ENCODE results near the gene CLEC4E.

CLEC4E gene

DNA sequence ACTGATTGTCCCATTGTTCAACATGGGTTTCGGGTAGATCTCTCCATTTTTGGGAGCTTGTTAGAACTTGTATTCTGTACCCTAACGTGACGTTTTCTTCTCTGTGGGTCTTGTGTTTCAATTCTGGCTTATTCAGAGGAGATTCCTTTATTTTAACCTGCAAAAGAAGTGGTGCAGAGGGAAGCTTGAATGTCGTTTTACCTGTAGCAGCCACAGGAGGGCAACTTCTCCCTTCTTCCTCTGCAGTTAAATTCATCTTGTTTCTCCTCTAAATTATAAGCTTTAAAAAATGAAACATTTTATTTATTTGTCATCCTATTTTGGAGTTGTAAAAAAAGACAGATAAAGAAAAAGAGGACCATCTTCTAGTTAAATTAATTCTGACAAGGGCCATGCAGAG is 41.1 kb downstream of the CLEC4E start:
- TF ChIP-seq TAF1 (IDR thresholded peaks at IDR 0.05; ENCODE audit: low read depth) (no peak), YY1 (IDR thresholded peaks at IDR 0.05; ENCODE audit: low read depth) (no peak), RAD21 (IDR thresholded peaks at IDR 0.05; ENCODE audit: low read depth) (no peak; the same call in 1 of the 2 replicates), NFIC (IDR thresholded peaks at IDR 0.05) (no peak), FOXM1 (IDR thresholded peaks at IDR 0.05; ENCODE audit: borderline replicate concordance, low read depth) (no peak), CEBPB (IDR thresholded peaks at IDR 0.05) (no peak), EGR1 (IDR thresholded peaks at IDR 0.05) (no peak), USF1 (IDR thresholded peaks at IDR 0.05) (no peak), CREB1 (IDR thresholded peaks at IDR 0.05; ENCODE audit: low read depth) (no peak)
- TF ChIP-seq, protein P1, sequence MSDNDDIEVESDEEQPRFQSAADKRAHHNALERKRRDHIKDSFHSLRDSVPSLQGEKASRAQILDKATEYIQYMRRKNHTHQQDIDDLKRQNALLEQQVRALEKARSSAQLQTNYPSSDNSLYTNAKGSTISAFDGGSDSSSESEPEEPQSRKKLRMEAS (IDR thresholded peaks at IDR 0.05), result no peak

DNA sequence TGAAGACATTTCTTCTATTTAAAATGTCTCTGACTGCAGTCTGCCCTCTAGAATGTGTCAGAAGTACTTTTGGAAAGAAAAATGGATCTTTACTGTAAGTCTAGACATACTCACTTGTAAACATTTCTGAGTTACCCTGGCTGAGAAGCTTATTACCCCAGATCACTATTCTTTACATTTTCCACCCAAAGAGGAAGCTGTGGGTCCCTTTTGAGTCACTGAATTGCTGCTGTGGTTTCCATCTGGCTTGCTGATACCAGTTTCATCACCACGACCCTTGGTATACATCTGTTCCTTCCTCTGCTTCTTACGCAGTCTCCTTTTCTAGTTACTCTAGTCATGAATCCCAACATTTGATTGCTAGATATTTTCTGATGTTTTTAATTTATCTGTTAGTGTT is 47.6 kb downstream of the CLEC4E start:
- no peak for TF ChIP-seq EP300 (IDR thresholded peaks at IDR 0.05; ENCODE audit: borderline replicate concordance)
- no peak for TF ChIP-seq RAD21 (IDR thresholded peaks at IDR 0.05; ENCODE audit: low read depth)

DNA sequence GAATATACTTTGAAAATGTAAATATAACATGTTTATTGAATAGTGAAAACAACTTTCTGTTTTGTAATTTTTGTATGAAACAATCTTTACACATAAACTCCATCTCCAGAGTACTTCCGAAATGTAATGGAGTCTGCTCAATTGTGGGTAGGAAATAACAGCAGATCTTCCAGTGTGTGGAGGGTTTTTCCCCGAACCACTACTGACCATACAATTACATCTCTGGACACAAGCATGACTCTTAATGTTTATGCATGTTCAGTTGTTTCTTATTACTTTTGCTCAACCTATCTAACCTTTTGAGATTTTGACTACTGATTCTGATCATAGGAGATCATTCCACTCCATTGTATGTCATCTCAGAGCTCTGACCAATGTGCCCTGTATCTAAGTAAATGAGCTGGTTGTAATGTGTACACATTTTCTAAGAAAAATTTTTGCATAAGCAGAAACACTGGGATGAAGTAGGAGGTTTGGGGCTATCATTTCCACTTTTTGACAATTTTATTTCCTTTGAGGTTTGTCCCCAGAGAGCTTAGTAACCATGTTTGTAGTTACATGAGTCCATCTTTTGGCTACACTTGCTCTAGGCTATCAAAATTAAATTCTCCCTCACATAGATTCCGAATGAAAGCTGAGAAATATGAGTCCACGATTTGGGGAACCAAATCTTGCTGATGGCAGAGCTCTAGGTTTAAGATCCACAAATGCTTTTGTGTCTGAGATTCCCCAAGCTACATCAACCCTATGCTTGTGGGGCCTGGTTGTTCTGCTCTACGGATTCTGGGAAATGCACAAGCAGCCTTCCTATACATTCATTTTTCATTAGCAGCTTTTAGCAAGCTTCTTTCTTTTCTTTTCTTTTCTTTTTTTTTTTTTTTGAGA is 48.8 kb downstream of the CLEC4E start:
- TF ChIP-seq TAF1 (IDR thresholded peaks at IDR 0.05; ENCODE audit: low read depth) (no peak), EGR1 (IDR thresholded peaks at IDR 0.05) (no peak), USF1 (IDR thresholded peaks at IDR 0.05) (no peak), CEBPB (IDR thresholded peaks at IDR 0.05) (no peak), TCF12 (IDR thresholded peaks at IDR 0.05; ENCODE audit: low read depth) (no peak), RAD21 (IDR thresholded peaks at IDR 0.05; ENCODE audit: low read depth) (no peak), ZBTB7A (IDR thresholded peaks at IDR 0.05; ENCODE audit: low read depth) (no peak)
- TF ChIP-seq, protein P1 (IDR thresholded peaks at IDR 0.05), result no peak
- TF ChIP-seq, protein P2, sequence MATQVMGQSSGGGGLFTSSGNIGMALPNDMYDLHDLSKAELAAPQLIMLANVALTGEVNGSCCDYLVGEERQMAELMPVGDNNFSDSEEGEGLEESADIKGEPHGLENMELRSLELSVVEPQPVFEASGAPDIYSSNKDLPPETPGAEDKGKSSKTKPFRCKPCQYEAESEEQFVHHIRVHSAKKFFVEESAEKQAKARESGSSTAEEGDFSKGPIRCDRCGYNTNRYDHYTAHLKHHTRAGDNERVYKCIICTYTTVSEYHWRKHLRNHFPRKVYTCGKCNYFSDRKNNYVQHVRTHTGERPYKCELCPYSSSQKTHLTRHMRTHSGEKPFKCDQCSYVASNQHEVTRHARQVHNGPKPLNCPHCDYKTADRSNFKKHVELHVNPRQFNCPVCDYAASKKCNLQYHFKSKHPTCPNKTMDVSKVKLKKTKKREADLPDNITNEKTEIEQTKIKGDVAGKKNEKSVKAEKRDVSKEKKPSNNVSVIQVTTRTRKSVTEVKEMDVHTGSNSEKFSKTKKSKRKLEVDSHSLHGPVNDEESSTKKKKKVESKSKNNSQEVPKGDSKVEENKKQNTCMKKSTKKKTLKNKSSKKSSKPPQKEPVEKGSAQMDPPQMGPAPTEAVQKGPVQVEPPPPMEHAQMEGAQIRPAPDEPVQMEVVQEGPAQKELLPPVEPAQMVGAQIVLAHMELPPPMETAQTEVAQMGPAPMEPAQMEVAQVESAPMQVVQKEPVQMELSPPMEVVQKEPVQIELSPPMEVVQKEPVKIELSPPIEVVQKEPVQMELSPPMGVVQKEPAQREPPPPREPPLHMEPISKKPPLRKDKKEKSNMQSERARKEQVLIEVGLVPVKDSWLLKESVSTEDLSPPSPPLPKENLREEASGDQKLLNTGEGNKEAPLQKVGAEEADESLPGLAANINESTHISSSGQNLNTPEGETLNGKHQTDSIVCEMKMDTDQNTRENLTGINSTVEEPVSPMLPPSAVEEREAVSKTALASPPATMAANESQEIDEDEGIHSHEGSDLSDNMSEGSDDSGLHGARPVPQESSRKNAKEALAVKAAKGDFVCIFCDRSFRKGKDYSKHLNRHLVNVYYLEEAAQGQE (IDR thresholded peaks at IDR 0.05; ENCODE audit: low read depth), result no peak
